GM06990 (cell line): ENCODE results near the gene MAP4K2.

Experiments used
- DNase-seq: peaks from one replicate; pipeline ENCODE4 v3.0.0-alpha.2; 2011; ENCODE audit not compliant: insufficient read length; ENCODE audit errors: extremely low read depth
- H3K27me3 ChIP-seq: replicated peaks from 2 replicates; pipeline ENCODE4 v1.6.0; 2011; ENCODE audit warnings: low read length; ENCODE audit not compliant: control insufficient read depth, insufficient read depth
- H3K36me3 ChIP-seq: 2 replicates; pipeline ENCODE4 v1.5.1; 2011; ENCODE audit warnings: low read length; ENCODE audit not compliant: control insufficient read depth, insufficient read depth
- H3K4me3 ChIP-seq: replicated peaks from 2 replicates; pipeline ENCODE4 v1.5.1; 2011; ENCODE audit warnings: low read depth, mild to moderate bottlenecking, control low read depth, low read length
- TF ChIP-seq, protein P1 (sequence below): IDR thresholded peaks from 2 replicates; pipeline ENCODE4 v1.5.1; 2011; ENCODE audit warnings: low read length, control low read depth, mild to moderate bottlenecking, inconsistent platforms; ENCODE audit not compliant: insufficient read depth, poor library complexity, severe bottlenecking

Gene MAP4K2

DNA sequence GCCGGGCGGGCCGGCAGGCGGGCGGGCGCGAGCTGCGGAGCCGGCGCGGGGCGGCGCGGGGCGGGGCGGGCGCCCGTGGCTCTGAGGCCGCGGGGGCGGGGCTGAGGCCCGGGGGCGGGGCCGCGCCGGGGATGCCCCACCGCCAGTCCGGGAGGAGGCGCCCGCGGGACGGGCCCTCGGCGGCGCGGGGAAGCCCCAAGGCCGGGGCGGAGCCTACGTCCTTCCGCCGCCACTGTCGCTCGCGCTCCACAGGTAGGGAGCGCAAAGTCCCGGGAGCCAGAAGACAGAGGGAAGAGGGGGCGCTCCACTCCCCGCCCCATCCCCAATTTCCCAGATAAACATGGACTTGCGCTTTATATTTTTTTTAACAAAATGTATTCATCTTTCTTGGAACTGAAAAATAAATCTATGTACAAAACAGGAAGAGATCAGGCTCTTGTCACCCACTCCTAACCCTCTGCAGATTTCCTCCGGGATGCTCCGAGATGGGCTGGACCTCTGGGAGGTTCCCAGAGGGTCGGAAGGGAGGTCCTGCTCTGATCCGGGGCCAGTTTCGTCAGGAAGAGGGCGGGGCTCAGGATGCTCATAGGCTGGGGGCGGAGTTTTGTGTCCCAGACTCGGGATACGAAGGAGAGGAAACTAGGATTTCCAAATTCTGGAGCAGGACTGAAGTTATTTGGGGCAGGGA is at the start of gene MAP4K2:
MAP4K2 (minus strand) TSS at position 57 of the 688 bp plus-strand sequence. CDS start 65 bp downstream, outside the sequence.
- TF ChIP-seq, protein P1, sequence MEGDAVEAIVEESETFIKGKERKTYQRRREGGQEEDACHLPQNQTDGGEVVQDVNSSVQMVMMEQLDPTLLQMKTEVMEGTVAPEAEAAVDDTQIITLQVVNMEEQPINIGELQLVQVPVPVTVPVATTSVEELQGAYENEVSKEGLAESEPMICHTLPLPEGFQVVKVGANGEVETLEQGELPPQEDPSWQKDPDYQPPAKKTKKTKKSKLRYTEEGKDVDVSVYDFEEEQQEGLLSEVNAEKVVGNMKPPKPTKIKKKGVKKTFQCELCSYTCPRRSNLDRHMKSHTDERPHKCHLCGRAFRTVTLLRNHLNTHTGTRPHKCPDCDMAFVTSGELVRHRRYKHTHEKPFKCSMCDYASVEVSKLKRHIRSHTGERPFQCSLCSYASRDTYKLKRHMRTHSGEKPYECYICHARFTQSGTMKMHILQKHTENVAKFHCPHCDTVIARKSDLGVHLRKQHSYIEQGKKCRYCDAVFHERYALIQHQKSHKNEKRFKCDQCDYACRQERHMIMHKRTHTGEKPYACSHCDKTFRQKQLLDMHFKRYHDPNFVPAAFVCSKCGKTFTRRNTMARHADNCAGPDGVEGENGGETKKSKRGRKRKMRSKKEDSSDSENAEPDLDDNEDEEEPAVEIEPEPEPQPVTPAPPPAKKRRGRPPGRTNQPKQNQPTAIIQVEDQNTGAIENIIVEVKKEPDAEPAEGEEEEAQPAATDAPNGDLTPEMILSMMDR: peak; percentile 6
- DNase-seq: peak; percentile 86
- Histone ChIP-seq H3K27me3 (no peaks in the 10 kb centered on the region), H3K4me3 (peak within 1 kb of the TSS; percentile 84), H3K36me3 (peaks cover 15% of the 10 kb centered on the region)

GRCh38 chr11:64851831-64852351 is 48.9 kb upstream of the MAP4K2 start:
- DNase-seq: peak; percentile 70
- Histone ChIP-seq H3K27me3 (no peaks in the 10 kb centered on the region), H3K4me3 (no peak overlapping the region), H3K36me3 (peaks cover 37% of the 10 kb centered on the region)
- TF ChIP-seq, protein P1: no peak

GRCh38 chr11:64850979-64851567 is 48.1 kb upstream of the MAP4K2 start:
- Histone ChIP-seq H3K4me3 (no peak overlapping the region), H3K27me3 (no peaks in the 10 kb centered on the region), H3K36me3 (peaks cover 30% of the 10 kb centered on the region)
- DNase-seq: peak; percentile 87
- TF ChIP-seq, protein P1: peak; percentile 29

GRCh38 chr11:64849598-64850356 is 46.8 kb upstream of the MAP4K2 start:
- no peaks in the 10 kb centered on the region for H3K27me3 ChIP-seq
- no peak overlapping the region for H3K4me3 ChIP-seq
- TF ChIP-seq, protein P1: no peak
- no peak for DNase-seq
- peaks cover 19% of the 10 kb centered on the region for H3K36me3 ChIP-seq

DNA sequence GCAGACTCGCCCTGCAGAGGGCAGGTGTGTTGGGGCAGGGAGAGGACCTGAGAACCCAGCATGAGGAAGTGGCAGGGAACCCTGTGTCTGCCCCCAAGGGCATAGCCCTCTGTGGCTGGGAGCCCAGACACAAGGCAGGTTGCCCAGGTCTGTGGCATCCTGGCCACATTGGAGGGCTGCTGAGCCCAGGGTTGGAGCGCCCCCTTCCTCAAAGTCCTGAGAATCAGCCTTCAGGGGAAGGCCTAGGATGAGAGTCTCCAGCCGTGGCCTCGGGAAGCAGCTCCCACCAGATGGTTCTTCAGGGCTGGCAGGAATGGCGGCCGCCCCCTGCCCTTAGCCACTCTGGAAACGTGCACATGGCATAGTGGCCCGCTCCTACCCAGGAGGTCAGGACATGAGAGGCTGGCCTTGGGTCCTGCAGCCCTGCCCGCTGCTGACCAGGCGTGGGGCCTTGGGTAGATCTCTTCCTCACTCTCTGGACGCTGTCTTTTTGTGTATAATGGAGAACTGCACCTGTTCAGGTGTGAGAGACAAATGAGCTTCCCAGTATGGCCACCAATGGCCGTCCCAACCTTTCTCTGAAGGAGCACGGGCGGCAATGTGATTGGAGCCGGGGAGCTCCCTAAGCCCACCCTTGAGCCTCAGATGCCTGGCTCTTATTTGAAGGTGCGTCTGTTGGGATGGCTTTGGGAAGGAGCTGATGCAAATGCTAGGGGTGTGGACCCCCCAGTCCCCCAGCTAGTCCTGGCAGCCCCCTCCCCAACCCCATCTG is 46.0 kb upstream of the MAP4K2 start:
- TF ChIP-seq, protein P1: peak; percentile 40
- Histone ChIP-seq H3K27me3 (no peaks in the 10 kb centered on the region), H3K36me3 (peaks cover 11% of the 10 kb centered on the region), H3K4me3 (no peak overlapping the region)
- no peak for DNase-seq
